GM12878 (cell line): ENCODE data around the gene TSSC4. TPM values are rescaled to one million over a fixed set of nuclear protein-coding genes. Genes with fewer than 3 reads are reported as not detected.

Experiments used
- ATAC-seq: fragments of 200-7000 bp; cut with Tn5 transposase; 3 replicates; pipeline ENCODE4 v1.9.1; 2020; ENCODE audit warnings: mild to moderate bottlenecking, moderate library complexity
- BruUV-seq: library from RNA; stranded (reverse); fragments of 400-500 nt; replicated peaks from 2 replicates; lab custom pipeline; 2021; lab: Mats Ljungman, UMichigan
- CTCF ChIA-PET: fragments of 300-600 bp; sonication (Branson Sonifier 250); formaldehyde crosslinking; extraction: SDS; loops from one replicate; lab custom pipeline; 2021; ENCODE audit warnings: inconsistent platforms; lab: Yijun Ruan, JAX
- POLR2A ChIA-PET: fragments of 350-600 bp; formaldehyde crosslinking; extraction: SDS; loops from one replicate; lab custom pipeline; 2021; ENCODE audit warnings: inconsistent platforms; lab: Charles Lee
- RAD21 ChIA-PET: fragments of 300-600 bp; sonication (Branson Sonifier 250); formaldehyde crosslinking; loops from one replicate; lab custom pipeline; 2023; ENCODE audit warnings: antibody characterized with exemption; ENCODE audit not compliant: unreplicated experiment; lab: Charles Lee
- SMC1A ChIA-PET: fragments of 300-600 bp; sonication (Branson Sonifier 250); formaldehyde crosslinking; loops from one replicate; lab custom pipeline; 2023; ENCODE audit not compliant: unreplicated experiment, uncharacterized antibody; lab: Charles Lee
- DNase-seq: peaks from one replicate; pipeline ENCODE4 v3.0.0-alpha.2; 2011; ENCODE audit warnings: low read depth, low spot score
- FAIRE-seq: peaks from 3 replicates; lab custom pipeline; 2011; peaks lifted over from hg19 to GRCh38; lab: Jason Lieb, UNC
- H2AFZ ChIP-seq: 2 replicates; pipeline ENCODE4 v1.6.0; 2011; ENCODE audit warnings: low read depth, low read length, control low read depth; ENCODE audit not compliant: control insufficient read depth
- H3K27ac ChIP-seq: 2 replicates; pipeline ENCODE4 v1.5.1; 2011; ENCODE audit warnings: control low read depth; ENCODE audit not compliant: control insufficient read depth, insufficient read depth
- H3K27me3 ChIP-seq, 2 experiments: replicated peaks in 1 of 2; 2 replicates each; pipeline versions ENCODE4 v1.6.0 to v1.6.1; 2011; ENCODE audit warnings: low read length in 1 of 2; ENCODE audit not compliant: control insufficient read depth in 2 of 2, insufficient read depth in 2 of 2
- H3K36me3 ChIP-seq, 2 experiments: 2 replicates each; pipeline ENCODE4 v1.5.1; 2011; ENCODE audit warnings: low read length in 1 of 2; ENCODE audit not compliant: control insufficient read depth in 2 of 2, insufficient read depth in 2 of 2
- H3K4me1 ChIP-seq: 2 replicates; pipeline ENCODE4 v1.6.1; 2011; ENCODE audit warnings: mild to moderate bottlenecking, low read length, moderate library complexity, mixed read lengths; ENCODE audit not compliant: control insufficient read depth, insufficient read depth
- H3K4me2 ChIP-seq: 2 replicates; pipeline ENCODE4 v1.6.0; 2011; ENCODE audit warnings: control low read depth; ENCODE audit not compliant: control insufficient read depth, insufficient read depth
- H3K4me3 ChIP-seq: fragments of 200-600 bp; sonication (generic); 2 replicates; pipeline ENCODE4 v1.5.1; 2016
- H3K79me2 ChIP-seq: 2 replicates; pipeline ENCODE4 v1.6.0; 2011; ENCODE audit warnings: low read length; ENCODE audit not compliant: control insufficient read depth, insufficient read depth
- H3K9ac ChIP-seq: 2 replicates; pipeline ENCODE4 v1.8.0; 2011; ENCODE audit warnings: low read length, control low read depth, mixed read lengths; ENCODE audit not compliant: control insufficient read depth, insufficient read depth
- H3K9me3 ChIP-seq: replicated peaks from 3 replicates; pipeline ENCODE4 v1.5.1; 2011; ENCODE audit warnings: mild to moderate bottlenecking, low read length; ENCODE audit not compliant: control insufficient read depth, insufficient read depth
- H4K20me1 ChIP-seq: 2 replicates; pipeline ENCODE4 v1.6.0; 2011; ENCODE audit not compliant: control insufficient read depth, insufficient read depth
- CUX1 ChIP-seq: IDR thresholded peaks from 2 replicates; pipeline ENCODE4 v1.6.1; 2012; ENCODE audit warnings: improper control_type of control experiment, low read depth, low read length; ENCODE audit not compliant: insufficient replicate concordance
- EED ChIP-seq: sonication (generic); IDR thresholded peaks from 2 replicates; pipeline ENCODE4 v1.6.1; 2016; ENCODE audit warnings: antibody characterized with exemption, low read depth
- ELK1 ChIP-seq: IDR thresholded peaks from 2 replicates; pipeline ENCODE4 v1.6.1; 2012; ENCODE audit warnings: low read depth, low read length, improper control_type of control experiment
- IRF3 ChIP-seq: fragments of 450-650 bp; IDR thresholded peaks from 2 replicates; pipeline ENCODE4 v1.6.1; 2014; ENCODE audit warnings: mild to moderate bottlenecking
- IRF4 ChIP-seq: IDR thresholded peaks from 2 replicates; pipeline ENCODE4 v1.6.1; 2011; ENCODE audit warnings: low read depth, low read length
- KDM1A ChIP-seq: fragments of 200-600 bp; sonication (generic); IDR thresholded peaks from 2 replicates; pipeline ENCODE4 v1.6.1; 2016; ENCODE audit warnings: borderline replicate concordance
- LARP7 ChIP-seq: fragments of 450-650 bp; IDR thresholded peaks from 2 replicates; pipeline ENCODE4 v1.6.1; 2017; ENCODE audit warnings: mild to moderate bottlenecking
- PML ChIP-seq: IDR thresholded peaks from 2 replicates; pipeline ENCODE4 v1.6.1; 2012; ENCODE audit warnings: low read length, inconsistent platforms
- POU2F2 ChIP-seq: IDR thresholded peaks from 3 replicates; pipeline ENCODE4 v1.6.1; 2011; ENCODE audit warnings: low read depth, mild to moderate bottlenecking, low read length, borderline replicate concordance
- RB1 ChIP-seq: fragments of 450-650 bp; formaldehyde crosslinking; IDR thresholded peaks from 2 replicates; pipeline ENCODE4 v1.6.1; 2017; ENCODE audit warnings: mild to moderate bottlenecking, borderline replicate concordance
- SMAD1 ChIP-seq: fragments of 450-650 bp; IDR thresholded peaks from 2 replicates; pipeline ENCODE4 v1.6.1; 2018; ENCODE audit warnings: mild to moderate bottlenecking, low read depth; ENCODE audit not compliant: partially characterized antibody
- SMARCA5 ChIP-seq: fragments of 450-650 bp; IDR thresholded peaks from 2 replicates; pipeline ENCODE4 v1.6.1; 2017; ENCODE audit warnings: mild to moderate bottlenecking
- TAF1 ChIP-seq: IDR thresholded peaks from 2 replicates; pipeline ENCODE4 v1.6.1; 2011; ENCODE audit warnings: mild to moderate bottlenecking, low read depth, low read length, borderline replicate concordance
- TCF3 ChIP-seq: IDR thresholded peaks from 2 replicates; pipeline ENCODE4 v1.6.1; 2012; ENCODE audit warnings: low read depth, mild to moderate bottlenecking, low read length, borderline replicate concordance; ENCODE audit not compliant: insufficient read depth
- ZBTB4 ChIP-seq: fragments of 450-650 bp; formaldehyde crosslinking; IDR thresholded peaks from 2 replicates; pipeline ENCODE4 v1.4.0; 2022; ENCODE audit warnings: mild to moderate bottlenecking, moderate library complexity
- ZZZ3 ChIP-seq: IDR thresholded peaks from 2 replicates; pipeline ENCODE4 v1.6.1; 2011; ENCODE audit warnings: low read depth; ENCODE audit not compliant: control insufficient read depth, insufficient read length
- WGBS: methylation state at CpG from one replicate; pipeline ENCODE4 v1.1.6; 2016; ENCODE audit warnings: low lambda C conversion rate; ENCODE audit not compliant: insufficient replicate concordance, insufficient coverage; ENCODE audit errors: missing lambda C conversion rate; 5-methylcytosine and 5-hydroxymethylcytosine counted together
- in situ Hi-C: fragments of 300-500 bp; cut with MboI; formaldehyde crosslinking; loops from 9 replicates; pipeline ENCODE4 v1.14.3; 2018; ENCODE audit warnings: mixed read lengths
- intact Hi-C: fragments of 100-400 bp; cut with micrococcal nuclease; formaldehyde crosslinking; loops from one replicate; pipeline ENCODE4 v1.14.2; 2022; ENCODE audit not compliant: unreplicated experiment
- polyA plus RNA-seq, 11 experiments: library from polyadenylated mRNA; depleted of rRNA in 4 of 11; unstranded in 6 of 11; stranded (reverse) in 5 of 11; fragments of >200 nt; fragmentation: Nextera tagmentation in 4 of 11; fragmentation: Illumina TruSeq in 1 of 11; extraction: Ambion mirVana in 4 of 11; extraction: Trizol in 1 of 11; gene quantifications; 1 replicate in 1 of 11; 2 replicates in 10 of 11; pipeline versions ENCODE4 v1.2.1 to v1.2.3, GENCODE V29; 2011 to 2016; ENCODE audit warnings: inconsistent platforms in 2 of 11, missing spikeins in 2 of 11, low read depth in 1 of 11
- total RNA-seq, 4 experiments: library from RNA; depleted of rRNA in 3 of 4; stranded (reverse); fragments of >200 nt in 3 of 4; fragmentation: Illumina TruSeq in 1 of 4; extraction: Trizol in 1 of 4; gene quantifications; 2 replicates each; pipeline versions ENCODE4 v1.2.1 to v1.2.3, GENCODE V29; 2013 to 2021

The TSSC4 gene
- total and polyA plus RNA-seq, 10 of the 15 experiments (the other 5 are each of a cell fraction or from before 2014, with no cell fraction given), result 0.69 to 70.1 (median 25.7) TPM

- POLR2A ChIA-PET, result no interaction called here
- TF ChIP-seq RB1 (no peak), POU2F2 (no peak), TCF3 (no peak), IRF3 (no peak), CUX1 (no peak), ZBTB4 (CRISPR knock-in tag) (no peak), SMARCA5 (no peak), PML (no peak), SMAD1 (no peak), ELK1 (no peak), EED (no peak), ZZZ3 (no peak), KDM1A (no peak), IRF4 (no peak), TAF1 (no peak), LARP7 (no peak)
Measured at GRCh38 chr11:2414616-2415015, 14.1 kb downstream of the TSSC4 start.

More at GRCh38 chr11:2414616-2415015, 14.1 kb downstream of the TSSC4 start:
- H3K79me2 ChIP-seq, result no peaks in the 10 kb centered on the region
- SMC1A ChIA-PET, result no interaction called here
- H3K4me2 ChIP-seq, result no peak overlapping the region
- H3K27ac ChIP-seq, result no peak overlapping the region
- H3K27me3 ChIP-seq, result no peaks in the 10 kb centered on the region
- H3K9me3 ChIP-seq, result no peaks in the 10 kb centered on the region
- in situ Hi-C loops (loop anchor here (5.0 kb wide), 2 partner anchors 102 to 212 kb away; no protein-coding TSS in a partner anchor), intact Hi-C loops (no loop called here)
- CTCF ChIA-PET, result no interaction called here
- no peaks in the 10 kb centered on the region for H3K36me3 ChIP-seq
- no peak overlapping the region for H2AFZ ChIP-seq
- ATAC-seq (no peak), DNase-seq (no peak), FAIRE-seq (no peak)
- H3K9ac ChIP-seq, result no peak overlapping the region
- no peak overlapping the region for H3K4me3 ChIP-seq
- RAD21 ChIA-PET, result no interaction called here
- H4K20me1 ChIP-seq, result no peaks in the 10 kb centered on the region
- H3K4me1 ChIP-seq, result no peaks in the 10 kb centered on the region
- BruUV-seq, result no TSS peak
- 71% methylated on average over 32 of the region's 35 CpGs for WGBS
